Measurements from ENCODE around the gene PMEL. TPM values are rescaled to one million over a fixed set of nuclear protein-coding genes. Genes with fewer than 3 reads are reported as not detected.

The PMEL gene
- total and polyA plus RNA-seq, 2 donors from 2014 or later, result 1.7 to 3.5 TPM

DNA sequence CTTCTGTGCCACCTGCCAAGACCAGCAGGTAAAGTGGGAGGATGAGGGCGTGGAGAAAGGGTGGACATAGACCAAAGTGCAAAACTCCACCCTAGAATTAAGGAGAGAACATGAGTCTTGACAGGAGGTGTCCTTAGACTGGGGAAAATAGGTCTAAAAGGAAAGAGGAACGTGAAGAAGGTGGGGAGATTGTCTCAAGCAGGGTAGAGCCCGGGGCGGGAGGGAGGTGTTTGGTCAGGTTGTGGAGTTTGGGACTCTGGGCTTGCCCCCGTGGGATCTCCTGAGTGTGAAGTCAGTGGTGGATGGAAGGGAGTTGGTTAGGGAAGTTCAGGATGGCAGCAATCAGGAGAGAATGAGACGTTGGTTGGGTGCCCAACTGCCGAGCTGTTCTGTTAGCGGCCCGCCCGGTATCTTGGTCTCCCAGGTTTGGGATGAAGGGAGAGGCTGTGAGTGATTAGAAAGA is 34.5 kb downstream of the PMEL start:
- DNase-seq (peak in 2 of 5 donors; percentile 4 to 45), FAIRE-seq (no peak)
- H3K4me1 ChIP-seq (ENCODE audit: control insufficient read depth in 2 of 3, insufficient read depth in 2 of 3, low read depth in 1 of 3, low read length in 3 of 3), result peaks cover 0 to 14% (median 0%) of the 10 kb centered on the region in 3 donors
- H3K4me3 ChIP-seq (ENCODE audit: low read length in 3 of 3), result peak overlapping the region; percentile 57 to 71 (median 57)
- TF ChIP-seq, protein P1, sequence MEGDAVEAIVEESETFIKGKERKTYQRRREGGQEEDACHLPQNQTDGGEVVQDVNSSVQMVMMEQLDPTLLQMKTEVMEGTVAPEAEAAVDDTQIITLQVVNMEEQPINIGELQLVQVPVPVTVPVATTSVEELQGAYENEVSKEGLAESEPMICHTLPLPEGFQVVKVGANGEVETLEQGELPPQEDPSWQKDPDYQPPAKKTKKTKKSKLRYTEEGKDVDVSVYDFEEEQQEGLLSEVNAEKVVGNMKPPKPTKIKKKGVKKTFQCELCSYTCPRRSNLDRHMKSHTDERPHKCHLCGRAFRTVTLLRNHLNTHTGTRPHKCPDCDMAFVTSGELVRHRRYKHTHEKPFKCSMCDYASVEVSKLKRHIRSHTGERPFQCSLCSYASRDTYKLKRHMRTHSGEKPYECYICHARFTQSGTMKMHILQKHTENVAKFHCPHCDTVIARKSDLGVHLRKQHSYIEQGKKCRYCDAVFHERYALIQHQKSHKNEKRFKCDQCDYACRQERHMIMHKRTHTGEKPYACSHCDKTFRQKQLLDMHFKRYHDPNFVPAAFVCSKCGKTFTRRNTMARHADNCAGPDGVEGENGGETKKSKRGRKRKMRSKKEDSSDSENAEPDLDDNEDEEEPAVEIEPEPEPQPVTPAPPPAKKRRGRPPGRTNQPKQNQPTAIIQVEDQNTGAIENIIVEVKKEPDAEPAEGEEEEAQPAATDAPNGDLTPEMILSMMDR (IDR thresholded peaks at IDR 0.05; ENCODE audit: borderline replicate concordance, extremely low read depth, insufficient read depth), result no peak
- intact Hi-C loops (cut with DNase I), result no loop called here
- no peaks in the 10 kb centered on the region for H3K36me3 ChIP-seq (ENCODE audit: control insufficient read depth in 2 of 3, insufficient read depth in 3 of 3, low read length in 3 of 3)
- peaks cover 8% of the 10 kb centered on the region for H3K27me3 ChIP-seq (ENCODE audit: control insufficient read depth, insufficient read depth, low read length)
- H3K9ac ChIP-seq (ENCODE audit: low read length in 3 of 3), result peak overlapping the region; percentile 12 to 83 (median 26)
- peak overlapping the region in 1 of 2 donors; percentile 33 for H3K27ac ChIP-seq (ENCODE audit: low read depth in 2 of 2, low read length in 2 of 2)
- no peaks in the 10 kb centered on the region for H3K9me3 ChIP-seq (ENCODE audit: control insufficient read depth in 2 of 3, insufficient read depth in 1 of 3, low read length in 3 of 3)

DNA sequence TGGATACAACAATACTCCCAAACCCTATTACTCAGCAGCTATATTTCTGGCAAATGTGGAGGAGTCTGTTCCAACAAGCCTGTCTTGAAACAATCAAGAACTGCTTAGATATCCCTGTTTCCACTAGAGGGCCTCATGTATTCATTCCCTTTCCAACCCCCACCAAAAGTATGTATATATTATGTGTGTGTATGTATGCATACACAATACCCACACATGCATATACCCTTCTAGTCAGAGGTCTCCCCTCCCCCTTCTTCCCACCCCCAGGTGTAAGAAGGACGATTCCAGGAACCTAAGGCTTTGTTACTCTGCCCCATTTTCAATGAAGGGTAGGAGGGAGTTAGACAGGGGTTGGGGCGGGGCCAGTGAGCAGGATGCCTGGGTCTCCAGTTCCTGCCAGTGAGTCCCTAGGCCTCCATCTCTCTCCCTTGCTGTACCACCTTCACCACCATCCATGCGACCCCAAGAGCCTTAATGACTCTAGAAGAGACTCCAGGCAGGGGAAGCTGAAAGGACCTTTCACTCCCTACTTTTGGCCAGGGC is 35.0 kb downstream of the PMEL start, which contains the start of gene DGKA:
Gene DGKA, plus strand, starts transcription at position 392 of the 546 bp plus-strand sequence. CDS start 5,342 bp downstream, outside the sequence.
- peaks cover 8% of the 10 kb centered on the region for H3K27me3 ChIP-seq (ENCODE audit: control insufficient read depth, insufficient read depth, low read length)
- H3K27ac ChIP-seq (ENCODE audit: low read depth in 2 of 2, low read length in 2 of 2), result peak within 1 kb of the TSS; percentile 8 to 33
- H3K4me3 ChIP-seq (ENCODE audit: low read length in 3 of 3), result peak within 1 kb of the TSS; percentile 57 to 71 (median 62)
- FAIRE-seq (no peak), DNase-seq (peak; percentile 16 to 83 (median 66))
- TF ChIP-seq, protein P1 (IDR thresholded peaks at IDR 0.05; ENCODE audit: borderline replicate concordance, extremely low read depth, insufficient read depth), result peak; percentile 31
- H3K9ac ChIP-seq (ENCODE audit: low read length in 3 of 3), result peak within 1 kb of the TSS; percentile 12 to 83 (median 26)
- no peaks in the 10 kb centered on the region for H3K9me3 ChIP-seq (ENCODE audit: control insufficient read depth in 2 of 3, insufficient read depth in 1 of 3, low read length in 3 of 3)
- H3K36me3 ChIP-seq (ENCODE audit: control insufficient read depth in 2 of 3, insufficient read depth in 3 of 3, low read length in 3 of 3), result no peaks in the 10 kb centered on the region
- intact Hi-C loops (cut with DNase I), result no loop called here
- H3K4me1 ChIP-seq (ENCODE audit: control insufficient read depth in 2 of 3, insufficient read depth in 2 of 3, low read depth in 1 of 3, low read length in 3 of 3), result peaks cover 0 to 18% (median 1%) of the 10 kb centered on the region in 3 donors

DNA sequence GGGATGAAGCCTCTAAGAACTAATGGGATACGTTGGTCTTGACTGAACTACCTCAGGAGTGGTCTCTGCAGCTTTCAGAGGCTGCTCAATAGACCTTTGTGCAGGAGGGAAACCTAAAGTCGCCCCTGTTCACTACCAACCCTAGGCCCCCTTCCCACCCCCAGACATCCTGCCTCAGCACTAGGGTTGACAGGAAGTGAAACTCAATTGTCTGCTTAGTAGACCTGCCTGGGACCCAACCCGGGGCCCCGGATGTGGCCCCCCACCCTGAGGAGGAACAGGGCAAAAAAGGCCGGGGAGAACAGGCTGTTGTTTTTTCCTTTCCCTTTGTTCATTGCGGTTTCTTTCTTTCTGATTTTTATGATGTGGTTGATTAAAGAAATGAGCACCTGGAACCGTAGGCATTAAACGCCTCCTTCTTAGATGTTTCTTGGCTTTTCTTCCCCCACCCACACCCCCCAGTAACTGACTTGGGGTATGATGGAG is 36.5 kb downstream of the PMEL start:
- H3K4me1 ChIP-seq (ENCODE audit: control insufficient read depth in 2 of 3, insufficient read depth in 2 of 3, low read depth in 1 of 3, low read length in 3 of 3), result peaks cover 0 to 19% (median 3%) of the 10 kb centered on the region in 3 donors
- no peak overlapping the region for H3K27ac ChIP-seq (ENCODE audit: low read depth in 2 of 2, low read length in 2 of 2)
- intact Hi-C loops (cut with DNase I), result no loop called here
- no peaks in the 10 kb centered on the region for H3K36me3 ChIP-seq (ENCODE audit: control insufficient read depth in 2 of 3, insufficient read depth in 3 of 3, low read length in 3 of 3)
- TF ChIP-seq, protein P1 (IDR thresholded peaks at IDR 0.05; ENCODE audit: borderline replicate concordance, extremely low read depth, insufficient read depth), result no peak
- peak in 1 of 5 donors; percentile 86 for DNase-seq
- no peak overlapping the region for H3K4me3 ChIP-seq (ENCODE audit: low read length in 3 of 3)
- no peak for FAIRE-seq
- no peaks in the 10 kb centered on the region for H3K9me3 ChIP-seq (ENCODE audit: control insufficient read depth in 2 of 3, insufficient read depth in 1 of 3, low read length in 3 of 3)
- peaks cover 4% of the 10 kb centered on the region for H3K27me3 ChIP-seq (ENCODE audit: control insufficient read depth, insufficient read depth, low read length)
- H3K9ac ChIP-seq (ENCODE audit: low read length in 3 of 3), result no peak overlapping the region
